Ureter (tissue), 1 donor: ENCODE results near the gene MGAT5B. TPM values are rescaled to one million over a fixed set of nuclear protein-coding genes. Genes with fewer than 3 reads are reported as not detected.
A peak's percentile ranks its signal among the peaks of the same experiment; 100 is the strongest.
"Not testable (repeated sequence)": the region's sequence is repeated elsewhere in the genome, so short reads cannot be mapped to it uniquely, and the experiment has no call there.

Source experiments
- DNase-seq: peaks from one replicate; pipeline ENCODE4 v3.0.0-alpha.2; 2020; ENCODE audit warnings: low spot score
- total RNA-seq: library from RNA; stranded (reverse); gene quantifications from one replicate; pipeline ENCODE4 v1.2.4, GENCODE V29; 2023
- donor health status: DM: yes; HTN: yes; CAD: no.

MGAT5B gene
- total RNA-seq, 1 donor from 2014 or later, result 1.7 TPM

- no peak for DNase-seq
Measured at GRCh38 chr17:76848670-76849069, 19.5 kb upstream of the MGAT5B start.

GRCh38 chr17:76849160-76849559 lies 19.0 kb upstream of the MGAT5B start:
- DNase-seq, result not testable (repeated sequence)

- no peak for DNase-seq
Measured at GRCh38 chr17:76852843-76853242, 15.4 kb upstream of the MGAT5B start.

GRCh38 chr17:76855105-76855504 lies 13.1 kb upstream of the MGAT5B start:
- no peak for DNase-seq

- DNase-seq, result no peak
Measured at GRCh38 chr17:76862079-76862478, 6.1 kb upstream of the MGAT5B start.

GRCh38 chr17:76862494-76862893 lies 5.7 kb upstream of the MGAT5B start:
- no peak for DNase-seq

GRCh38 chr17:76864024-76864423 lies 4.2 kb upstream of the MGAT5B start:
- no peak for DNase-seq

GRCh38 chr17:76865174-76865573 lies 3.0 kb upstream of the MGAT5B start:
- DNase-seq, result no peak

GRCh38 chr17:76866203-76866602 lies 2.0 kb upstream of the MGAT5B start:
- DNase-seq, result no peak

GRCh38 chr17:76866774-76867577 lies 1.2 kb upstream of the MGAT5B start:
- no peak for DNase-seq

GRCh38 chr17:76867578-76868175 lies 527 bp upstream of the MGAT5B start:
- no peak for DNase-seq

- DNase-seq, result peak; percentile 50
Measured at GRCh38 chr17:76868669-76869495, 678 bp downstream of the MGAT5B start.

- no peak for DNase-seq
Measured at GRCh38 chr17:76869496-76870376, 1.5 kb downstream of the MGAT5B start.

- no peak for DNase-seq
Measured at GRCh38 chr17:76870377-76870714, 2.1 kb downstream of the MGAT5B start.

- no peak for DNase-seq
Measured at GRCh38 chr17:76871668-76872067, 3.5 kb downstream of the MGAT5B start.

GRCh38 chr17:76872221-76872873 lies 4.1 kb downstream of the MGAT5B start:
- peak; percentile 51 for DNase-seq

GRCh38 chr17:76872874-76873221 lies 4.6 kb downstream of the MGAT5B start:
- DNase-seq, result no peak

- DNase-seq, result no peak
Measured at GRCh38 chr17:76873856-76874255, 5.7 kb downstream of the MGAT5B start.

- no peak for DNase-seq
Measured at GRCh38 chr17:76877437-76877836, 9.2 kb downstream of the MGAT5B start.

GRCh38 chr17:76878568-76878967 lies 10.4 kb downstream of the MGAT5B start:
- no peak for DNase-seq

GRCh38 chr17:76879254-76879653 lies 11.1 kb downstream of the MGAT5B start:
- DNase-seq, result no peak
